Measurements from ENCODE around the gene LUM. TPM values are rescaled to one million over a fixed set of nuclear protein-coding genes. Genes with fewer than 3 reads are reported as not detected.

LUM gene, protein sequence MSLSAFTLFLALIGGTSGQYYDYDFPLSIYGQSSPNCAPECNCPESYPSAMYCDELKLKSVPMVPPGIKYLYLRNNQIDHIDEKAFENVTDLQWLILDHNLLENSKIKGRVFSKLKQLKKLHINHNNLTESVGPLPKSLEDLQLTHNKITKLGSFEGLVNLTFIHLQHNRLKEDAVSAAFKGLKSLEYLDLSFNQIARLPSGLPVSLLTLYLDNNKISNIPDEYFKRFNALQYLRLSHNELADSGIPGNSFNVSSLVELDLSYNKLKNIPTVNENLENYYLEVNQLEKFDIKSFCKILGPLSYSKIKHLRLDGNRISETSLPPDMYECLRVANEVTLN
- total RNA-seq = not detected

DNA sequence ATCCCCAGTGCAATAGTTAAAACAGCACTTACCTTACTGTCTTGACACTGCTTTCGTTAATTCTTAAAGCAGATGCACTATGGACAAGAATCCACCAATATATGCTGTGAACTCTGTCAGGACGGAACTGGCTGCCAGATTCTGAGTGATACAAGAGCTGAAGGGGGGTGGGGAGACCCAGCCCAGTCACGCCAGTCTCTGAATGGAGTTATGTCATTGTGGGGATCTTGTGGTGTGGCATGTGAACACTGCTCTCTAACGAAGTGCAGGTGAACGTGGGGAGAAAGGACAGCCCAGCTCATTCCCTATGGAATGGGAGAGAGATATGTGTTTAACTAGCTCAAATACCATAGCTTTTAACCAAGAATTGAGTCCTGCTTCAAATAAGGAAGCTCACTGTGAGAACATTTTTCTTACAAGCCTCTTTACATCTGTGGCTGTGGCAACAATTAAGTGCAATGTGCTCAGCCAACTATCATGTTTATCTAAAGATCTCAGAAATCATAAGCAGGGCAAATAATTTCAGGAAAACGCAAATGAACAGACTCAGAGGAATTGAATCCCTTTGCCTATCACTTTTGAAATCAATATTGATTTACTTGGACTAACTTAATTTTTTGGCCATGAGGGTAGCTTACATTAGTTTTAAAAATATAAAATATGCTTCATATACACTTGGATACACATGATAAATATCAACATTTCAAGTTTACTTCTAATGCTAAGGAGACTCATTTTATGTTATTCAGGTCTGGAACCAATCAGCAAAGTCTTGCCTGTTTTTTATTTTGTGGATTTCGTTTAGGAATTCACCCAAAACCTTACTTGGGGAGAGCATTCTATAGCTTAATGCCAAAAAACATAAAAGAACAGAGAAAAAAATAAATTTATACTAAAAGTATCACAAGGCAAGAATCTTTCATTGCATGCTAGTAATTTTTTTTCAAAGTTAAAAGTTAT, at the start of gene LUM:
TSS of gene LUM (minus strand) at position 129 of the 960 bp plus-strand sequence. CDS start 2,515 bp downstream, outside the sequence.
- H3K4me3 Mint-ChIP-seq = no peak within 1 kb of the TSS
- no peak within 1 kb of the TSS for H3K27ac Mint-ChIP-seq
- H3K4me1 Mint-ChIP-seq = no peaks in the 10 kb centered on the region
- no peaks in the 10 kb centered on the region for H3K27me3 Mint-ChIP-seq
- no peaks in the 10 kb centered on the region for H3K36me3 Mint-ChIP-seq (ENCODE audit: low read depth)
- DNase-seq = no peak
- POLR2A ChIA-PET = no interaction called here
- no peaks in the 10 kb centered on the region for H3K9me3 Mint-ChIP-seq
- CTCF ChIA-PET = no interaction called here

DNA sequence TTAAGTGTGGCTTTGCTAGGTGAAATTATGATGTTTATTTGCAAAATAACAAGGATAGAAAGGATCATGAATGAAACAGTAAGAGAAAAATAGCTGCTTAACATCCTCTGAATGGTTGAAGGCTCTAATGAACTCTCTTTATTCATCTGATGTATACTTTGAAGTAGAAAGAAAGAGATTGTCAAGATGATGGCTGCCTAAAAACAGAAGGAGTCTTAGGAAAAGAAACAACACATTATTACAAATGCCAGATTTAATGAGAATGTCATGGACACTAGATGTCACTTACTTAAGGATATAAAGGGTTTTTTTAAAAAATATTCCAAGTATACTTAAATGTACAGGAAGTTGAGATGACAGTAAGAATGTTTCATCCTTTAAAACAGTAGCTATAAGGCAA, 49.7 kb upstream of the LUM start:
- CTCF ChIA-PET = interaction anchor here (1.2 kb wide), 1 partner anchor 9 kb away, joined by 3 read pairs; no protein-coding TSS in a partner anchor
- no peaks in the 10 kb centered on the region for H3K36me3 Mint-ChIP-seq (ENCODE audit: low read depth)
- POLR2A ChIA-PET = no interaction called here
- H3K4me3 Mint-ChIP-seq = no peak overlapping the region
- H3K27ac Mint-ChIP-seq = no peak overlapping the region
- DNase-seq = no peak
- no peaks in the 10 kb centered on the region for H3K9me3 Mint-ChIP-seq
- H3K4me1 Mint-ChIP-seq = no peaks in the 10 kb centered on the region
- H3K27me3 Mint-ChIP-seq = no peaks in the 10 kb centered on the region

DNA sequence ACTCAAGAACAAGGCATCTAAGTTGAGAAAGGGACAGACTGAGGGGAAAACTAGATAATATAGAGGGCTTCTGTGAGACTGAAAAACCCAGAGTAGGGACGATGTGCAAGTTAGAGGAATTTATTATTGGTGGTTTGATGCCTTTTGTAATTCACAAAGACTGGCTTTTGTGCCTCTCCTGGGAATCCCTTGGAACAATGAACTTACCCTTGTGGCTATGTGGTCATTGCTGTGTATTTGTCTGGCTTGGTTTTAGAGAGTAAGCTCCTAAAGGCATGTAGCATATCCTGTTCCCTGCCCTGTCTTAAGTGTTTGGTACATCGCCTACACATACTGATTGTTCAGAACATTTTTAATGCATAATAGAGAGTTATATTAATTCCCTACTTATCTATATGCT, 44.7 kb upstream of the LUM start:
- Mint-ChIP-seq H3K36me3 (ENCODE audit: low read depth) (no peaks in the 10 kb centered on the region), H3K27me3 (no peaks in the 10 kb centered on the region), H3K9me3 (no peaks in the 10 kb centered on the region), H3K4me1 (no peaks in the 10 kb centered on the region), H3K4me3 (no peak overlapping the region), H3K27ac (no peak overlapping the region)
- POLR2A ChIA-PET = no interaction called here
- no peak for DNase-seq
- CTCF ChIA-PET = no interaction called here

DNA sequence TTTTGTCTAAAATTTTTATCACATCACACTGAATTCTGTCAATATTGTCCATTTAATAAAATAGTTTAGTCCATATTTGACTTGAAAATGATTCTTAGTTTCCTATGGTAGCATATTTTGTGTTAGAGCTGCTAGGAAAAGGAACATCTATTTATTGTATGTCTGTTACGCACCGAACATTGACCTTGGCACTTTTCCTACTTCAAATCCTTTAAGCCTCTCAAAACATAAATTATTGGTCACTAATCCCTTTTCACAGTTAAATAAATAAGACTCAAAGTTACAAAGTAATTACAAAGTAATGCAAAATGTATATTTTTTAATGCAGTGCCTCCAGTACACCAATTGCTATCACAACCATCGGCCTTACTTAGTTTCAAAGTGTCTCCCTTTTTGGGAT, 42.8 kb upstream of the LUM start:
- DNase-seq = no peak
- Mint-ChIP-seq H3K9me3 (no peaks in the 10 kb centered on the region), H3K4me1 (no peaks in the 10 kb centered on the region), H3K36me3 (ENCODE audit: low read depth) (no peaks in the 10 kb centered on the region), H3K27me3 (no peaks in the 10 kb centered on the region), H3K4me3 (no peak overlapping the region), H3K27ac (no peak overlapping the region)
- ChIA-PET POLR2A (no interaction called here), CTCF (no interaction called here)

DNA sequence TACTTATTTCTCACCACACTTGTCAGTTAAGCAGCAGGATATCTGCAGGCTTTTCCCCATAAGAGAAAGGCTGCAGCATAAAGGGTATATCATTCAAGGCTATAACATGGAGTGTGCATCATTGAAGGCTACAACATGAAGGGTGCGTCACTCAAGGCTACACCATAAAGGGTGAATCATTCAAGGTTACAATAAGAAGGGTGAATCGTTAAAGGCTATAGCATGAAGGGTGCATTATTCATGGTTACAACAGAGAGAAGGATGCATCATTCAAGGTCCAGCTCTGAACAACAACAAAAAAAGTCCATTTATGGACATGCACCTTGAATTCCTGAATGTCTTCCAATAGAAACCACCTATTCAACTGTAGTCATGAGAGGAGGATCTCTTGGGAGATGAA, 32.8 kb upstream of the LUM start:
- no peak overlapping the region for H3K27ac Mint-ChIP-seq
- no peaks in the 10 kb centered on the region for H3K27me3 Mint-ChIP-seq
- H3K4me1 Mint-ChIP-seq = no peaks in the 10 kb centered on the region
- ChIA-PET POLR2A (no interaction called here), CTCF (no interaction called here)
- H3K4me3 Mint-ChIP-seq = no peak overlapping the region
- no peak for DNase-seq
- peaks cover 3% of the 10 kb centered on the region for H3K9me3 Mint-ChIP-seq
- no peaks in the 10 kb centered on the region for H3K36me3 Mint-ChIP-seq (ENCODE audit: low read depth)

DNA sequence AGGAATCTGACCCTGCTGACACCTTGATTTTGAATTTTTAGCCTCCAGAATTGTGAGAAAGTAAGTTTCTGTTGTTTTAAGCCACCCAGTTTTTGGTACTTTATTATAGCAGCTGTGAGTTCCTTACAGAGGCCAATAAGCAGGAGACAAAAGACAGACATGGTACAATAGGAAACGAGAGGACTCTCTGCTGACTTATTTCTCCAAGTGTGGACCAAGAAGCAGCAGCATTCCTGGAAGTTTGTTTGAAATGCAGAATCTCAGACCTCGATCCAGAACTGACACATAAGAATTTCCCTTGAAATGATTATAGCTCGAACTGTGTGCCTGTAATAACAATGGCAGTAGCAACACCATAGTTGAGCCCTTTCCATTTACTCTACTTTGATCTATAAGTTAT, 31.9 kb upstream of the LUM start:
- Mint-ChIP-seq H3K36me3 (ENCODE audit: low read depth) (no peaks in the 10 kb centered on the region), H3K9me3 (no peaks in the 10 kb centered on the region), H3K4me1 (no peaks in the 10 kb centered on the region), H3K27ac (no peak overlapping the region), H3K4me3 (no peak overlapping the region), H3K27me3 (no peaks in the 10 kb centered on the region)
- no peak for DNase-seq
- ChIA-PET POLR2A (no interaction called here), CTCF (no interaction called here)

DNA sequence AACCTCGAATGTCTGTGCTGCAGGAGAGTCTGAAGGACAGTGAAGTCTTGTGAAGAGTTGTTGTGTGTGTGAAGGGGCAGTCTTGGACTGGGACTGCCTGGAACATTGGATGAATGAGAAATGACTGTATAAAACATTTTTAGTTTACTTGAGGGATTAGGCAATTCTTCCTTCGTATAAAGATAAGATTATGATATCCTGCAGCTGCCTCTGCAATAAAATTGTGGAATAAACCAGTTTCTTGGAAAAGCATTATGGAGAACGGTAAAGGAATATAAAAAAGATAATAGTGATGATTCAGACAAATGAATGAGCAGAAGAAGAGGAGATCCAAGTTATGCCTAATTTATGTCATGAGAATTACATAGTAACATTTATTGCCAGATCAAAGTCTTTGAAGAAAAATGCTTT, 30.9 kb upstream of the LUM start:
- CTCF ChIA-PET = no interaction called here
- Mint-ChIP-seq H3K27ac (no peak overlapping the region), H3K4me1 (no peaks in the 10 kb centered on the region), H3K27me3 (no peaks in the 10 kb centered on the region), H3K4me3 (no peak overlapping the region), H3K9me3 (no peaks in the 10 kb centered on the region), H3K36me3 (ENCODE audit: low read depth) (no peaks in the 10 kb centered on the region)
- DNase-seq = no peak
- POLR2A ChIA-PET = no interaction called here

DNA sequence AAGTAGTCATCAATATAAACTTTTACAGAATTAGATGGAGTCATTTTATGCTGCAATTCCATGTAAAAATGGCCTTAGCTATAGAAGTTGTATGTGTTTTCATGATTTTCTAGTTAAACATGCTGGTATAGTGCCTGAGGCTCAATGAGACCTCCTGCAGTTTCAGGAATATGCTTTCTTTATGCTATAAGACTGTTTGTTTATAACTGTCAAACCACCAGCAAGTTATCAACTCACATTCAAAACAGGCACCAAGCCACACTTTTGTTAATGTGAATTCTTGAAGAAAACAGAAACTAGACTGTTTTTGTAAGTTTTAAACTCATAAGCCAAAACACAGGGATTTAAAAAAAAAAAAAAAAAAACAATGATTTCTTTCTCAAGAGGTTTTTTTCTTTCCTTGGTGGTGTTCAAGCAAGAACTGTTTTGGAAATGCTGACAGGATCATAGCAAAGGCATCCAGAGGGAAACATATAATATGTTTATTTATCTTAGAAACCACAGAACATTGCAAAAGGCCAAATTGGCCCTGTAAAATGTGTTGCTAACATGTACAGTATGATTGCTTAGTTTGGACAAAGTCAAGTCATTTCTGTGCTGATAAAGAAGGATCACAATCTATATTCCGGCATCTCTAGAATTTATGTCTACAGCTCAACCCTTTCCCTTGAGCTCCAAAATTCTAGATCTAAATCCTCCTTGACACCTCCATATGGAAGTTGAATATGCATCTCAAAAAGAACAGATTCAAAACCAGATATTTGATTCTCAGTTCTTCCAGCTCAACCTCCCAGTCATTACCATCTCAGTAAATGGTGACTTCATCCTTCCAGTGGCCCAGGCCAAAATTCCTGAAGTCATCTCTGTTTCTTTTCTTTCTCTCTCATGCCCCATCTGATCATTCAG, 29.0 kb upstream of the LUM start:
- CTCF ChIA-PET = no interaction called here
- H3K4me3 Mint-ChIP-seq = no peak overlapping the region
- no peaks in the 10 kb centered on the region for H3K4me1 Mint-ChIP-seq
- H3K27ac Mint-ChIP-seq = no peak overlapping the region
- H3K27me3 Mint-ChIP-seq = no peaks in the 10 kb centered on the region
- no peaks in the 10 kb centered on the region for H3K9me3 Mint-ChIP-seq
- POLR2A ChIA-PET = no interaction called here
- no peak for DNase-seq
- H3K36me3 Mint-ChIP-seq (ENCODE audit: low read depth) = no peaks in the 10 kb centered on the region

DNA sequence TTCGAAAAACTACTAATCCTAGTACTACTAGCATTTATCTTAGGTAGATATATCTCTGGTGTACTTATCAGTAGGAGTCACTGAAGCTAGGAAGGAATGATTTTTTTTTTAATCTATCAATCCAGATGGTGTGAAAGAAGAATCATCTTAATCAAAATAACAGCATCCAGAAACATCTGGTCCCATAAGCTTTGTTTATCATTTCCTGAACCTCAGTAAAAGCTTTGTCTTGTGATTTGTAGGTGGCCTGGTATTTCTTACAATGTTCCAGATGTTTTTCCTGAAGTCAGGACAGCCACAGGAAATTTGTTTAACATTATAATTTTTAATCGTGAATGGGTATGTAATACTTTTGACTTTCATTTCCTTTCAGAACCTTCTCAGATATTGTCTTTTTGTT, 28.0 kb upstream of the LUM start:
- Mint-ChIP-seq H3K4me1 (no peaks in the 10 kb centered on the region), H3K27ac (no peak overlapping the region), H3K27me3 (no peaks in the 10 kb centered on the region), H3K4me3 (no peak overlapping the region), H3K36me3 (ENCODE audit: low read depth) (no peaks in the 10 kb centered on the region), H3K9me3 (no peaks in the 10 kb centered on the region)
- ChIA-PET CTCF (no interaction called here), POLR2A (no interaction called here)
- no peak for DNase-seq

DNA sequence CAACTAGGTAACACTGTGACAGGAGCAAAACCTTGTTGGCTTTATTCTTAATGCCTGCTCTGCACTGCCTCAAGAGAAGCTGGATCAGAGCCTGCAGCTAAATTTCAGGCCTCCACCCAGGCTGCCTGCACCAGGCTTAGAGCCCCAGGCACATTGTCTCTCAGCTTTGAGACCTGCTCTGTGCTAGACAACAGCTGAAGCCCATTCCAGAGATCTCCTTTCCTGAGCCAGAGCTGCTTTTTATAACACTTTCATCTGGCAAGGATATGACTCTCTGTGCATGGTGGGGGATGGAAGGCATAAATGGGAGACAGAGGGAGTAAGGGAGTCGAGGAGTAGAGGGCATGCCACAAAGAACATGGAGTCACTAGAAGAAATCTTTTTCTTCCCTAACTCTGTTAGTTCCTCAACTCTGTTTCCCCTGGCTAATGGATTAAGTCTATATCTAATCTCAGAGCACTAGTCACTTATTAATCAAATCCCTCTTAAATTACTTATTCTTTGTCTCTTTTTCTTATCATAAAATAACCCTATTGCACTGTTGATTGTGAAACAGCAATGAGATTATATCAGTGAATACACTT, 27.1 kb upstream of the LUM start:
- Mint-ChIP-seq H3K27ac (no peak overlapping the region), H3K27me3 (no peaks in the 10 kb centered on the region), H3K36me3 (ENCODE audit: low read depth) (no peaks in the 10 kb centered on the region), H3K4me1 (no peaks in the 10 kb centered on the region), H3K4me3 (no peak overlapping the region), H3K9me3 (no peaks in the 10 kb centered on the region)
- CTCF ChIA-PET = no interaction called here
- no peak for DNase-seq
- POLR2A ChIA-PET = no interaction called here

DNA sequence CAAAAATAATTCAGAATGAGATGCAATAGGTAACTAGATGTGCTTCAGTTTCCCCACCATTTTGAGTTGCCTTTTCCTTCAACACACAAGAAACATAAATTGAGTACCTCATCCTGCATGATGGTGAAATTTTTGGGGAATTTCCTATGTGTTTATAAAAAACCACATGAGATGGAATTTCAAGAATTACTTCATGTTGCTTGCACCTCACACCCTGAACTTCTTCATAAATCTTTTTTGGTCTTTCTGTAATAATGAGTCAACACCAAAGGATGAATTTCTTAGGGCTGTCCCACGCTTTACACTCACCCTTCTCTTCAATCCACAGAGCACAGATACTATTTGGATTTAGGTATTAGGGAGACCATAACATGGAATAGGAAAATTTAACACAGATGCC, 22.6 kb upstream of the LUM start:
- H3K27ac Mint-ChIP-seq = no peak overlapping the region
- POLR2A ChIA-PET = no interaction called here
- no peak for DNase-seq
- H3K27me3 Mint-ChIP-seq = no peaks in the 10 kb centered on the region
- H3K4me3 Mint-ChIP-seq = no peak overlapping the region
- CTCF ChIA-PET = no interaction called here
- H3K9me3 Mint-ChIP-seq = no peaks in the 10 kb centered on the region
- H3K4me1 Mint-ChIP-seq = no peaks in the 10 kb centered on the region
- no peaks in the 10 kb centered on the region for H3K36me3 Mint-ChIP-seq (ENCODE audit: low read depth)

DNA sequence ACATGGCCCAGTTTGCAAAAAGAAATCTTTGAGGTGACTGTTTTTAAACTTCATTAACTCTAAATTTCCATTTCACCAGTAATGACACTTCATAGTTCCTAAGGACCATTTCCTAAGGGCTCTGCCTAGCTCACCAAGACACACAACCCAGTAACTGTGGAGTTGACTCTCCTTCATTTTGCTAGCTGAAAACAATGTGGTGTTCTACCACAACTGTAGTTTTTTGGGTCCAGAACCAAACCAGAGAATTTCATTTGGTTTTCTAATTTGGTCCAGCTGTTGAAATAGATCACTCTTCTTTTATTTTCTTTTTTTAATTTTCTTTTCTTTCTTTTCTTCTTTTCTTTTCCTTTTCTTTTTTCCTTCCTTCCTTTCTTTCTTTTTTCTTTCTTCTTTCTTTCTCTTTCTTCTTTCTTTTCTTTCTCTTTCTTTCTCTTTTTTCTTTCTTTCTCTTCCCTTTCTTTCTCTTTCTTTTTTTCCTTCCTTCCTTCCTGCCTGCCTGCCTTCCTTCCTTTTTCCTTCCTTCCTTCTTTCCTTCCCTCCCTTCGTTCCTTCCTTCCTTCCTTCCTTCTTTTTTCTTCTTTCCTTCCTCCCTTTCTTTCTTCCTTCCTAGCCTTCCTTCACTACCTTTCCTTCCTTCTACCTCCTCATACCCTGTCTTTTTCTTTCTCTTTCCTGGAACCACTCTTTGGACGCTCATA, 18.5 kb upstream of the LUM start:
- Mint-ChIP-seq H3K4me3 (no peak overlapping the region), H3K36me3 (ENCODE audit: low read depth) (no peaks in the 10 kb centered on the region), H3K9me3 (no peaks in the 10 kb centered on the region), H3K27me3 (no peaks in the 10 kb centered on the region), H3K4me1 (no peaks in the 10 kb centered on the region), H3K27ac (no peak overlapping the region)
- DNase-seq = no peak
- CTCF ChIA-PET = no interaction called here
- POLR2A ChIA-PET = no interaction called here

Data from activated CD4-positive, alpha-beta T cell treated with anti-CD3 and anti-CD28 coated beads, Interleukin-2, amount 10 ng/mL, durations not matched to agents 7 days and 5 days (primary cell).